Loucy (cell line): Measurements from ENCODE around the gene MYCBPAP.

Experiments used
- EZH2phosphoT487 ChIP-seq: fragments of 200-600 bp; IDR thresholded peaks from 2 replicates; pipeline ENCODE4 v1.6.1; 2018; ENCODE audit warnings: antibody characterized with exemption, mild to moderate bottlenecking, moderate library complexity, borderline replicate concordance
- TF ChIP-seq, protein P1 (sequence below): fragments of 200-600 bp; sonication (generic); conservative IDR thresholded peaks from 2 replicates; pipeline ENCODE4 v1.5.1; 2014; ENCODE audit warnings: mild to moderate bottlenecking, antibody characterized with exemption, low read length

DNA sequence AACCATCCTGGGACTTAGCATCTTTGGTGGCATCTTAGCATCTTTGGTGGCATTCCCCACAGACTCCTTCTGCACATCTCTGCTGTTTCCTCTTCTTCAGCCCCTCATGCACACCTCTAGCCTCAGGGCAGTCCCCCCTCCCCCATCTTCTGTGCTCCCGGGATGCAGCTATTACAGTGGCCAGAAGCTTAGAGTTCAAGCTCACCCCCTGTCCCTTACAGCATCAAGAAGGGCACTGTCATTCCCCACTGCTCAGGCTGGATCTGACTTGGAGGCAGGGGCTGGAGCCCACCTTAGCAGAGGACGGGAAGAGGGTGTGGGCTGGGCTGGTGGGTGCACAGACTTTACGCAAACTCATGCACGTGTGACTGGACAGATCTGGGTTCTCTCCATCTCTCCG lies 24.9 kb downstream of the MYCBPAP start:
- TF ChIP-seq, protein P1, sequence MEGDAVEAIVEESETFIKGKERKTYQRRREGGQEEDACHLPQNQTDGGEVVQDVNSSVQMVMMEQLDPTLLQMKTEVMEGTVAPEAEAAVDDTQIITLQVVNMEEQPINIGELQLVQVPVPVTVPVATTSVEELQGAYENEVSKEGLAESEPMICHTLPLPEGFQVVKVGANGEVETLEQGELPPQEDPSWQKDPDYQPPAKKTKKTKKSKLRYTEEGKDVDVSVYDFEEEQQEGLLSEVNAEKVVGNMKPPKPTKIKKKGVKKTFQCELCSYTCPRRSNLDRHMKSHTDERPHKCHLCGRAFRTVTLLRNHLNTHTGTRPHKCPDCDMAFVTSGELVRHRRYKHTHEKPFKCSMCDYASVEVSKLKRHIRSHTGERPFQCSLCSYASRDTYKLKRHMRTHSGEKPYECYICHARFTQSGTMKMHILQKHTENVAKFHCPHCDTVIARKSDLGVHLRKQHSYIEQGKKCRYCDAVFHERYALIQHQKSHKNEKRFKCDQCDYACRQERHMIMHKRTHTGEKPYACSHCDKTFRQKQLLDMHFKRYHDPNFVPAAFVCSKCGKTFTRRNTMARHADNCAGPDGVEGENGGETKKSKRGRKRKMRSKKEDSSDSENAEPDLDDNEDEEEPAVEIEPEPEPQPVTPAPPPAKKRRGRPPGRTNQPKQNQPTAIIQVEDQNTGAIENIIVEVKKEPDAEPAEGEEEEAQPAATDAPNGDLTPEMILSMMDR, result no peak
- no peak for TF ChIP-seq EZH2phosphoT487
